ENCODE data around the gene FAM9C. TPM values are rescaled to one million over a fixed set of nuclear protein-coding genes. Genes with fewer than 3 reads are reported as not detected.

FAM9C gene
- total RNA-seq, 2 donors from 2014 or later, result not detected

DNA sequence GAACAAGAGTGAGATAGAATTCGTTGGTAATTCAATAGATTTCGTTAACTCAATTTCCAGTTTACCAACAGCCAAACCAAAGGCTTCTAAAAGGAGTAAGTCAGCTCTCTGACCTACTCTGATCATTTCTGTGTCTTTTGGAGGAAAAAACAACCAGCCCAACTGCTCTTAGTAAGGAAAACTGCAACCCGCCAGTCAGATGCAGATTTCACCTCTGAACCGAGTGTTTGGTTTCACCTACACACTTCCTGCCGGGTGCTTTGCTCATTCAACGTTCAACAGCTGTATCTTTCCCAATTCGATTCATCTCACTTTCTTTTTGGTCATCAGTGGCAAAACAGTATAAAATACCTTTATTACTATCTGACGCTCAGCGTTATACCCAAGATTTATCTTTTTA, 45.0 kb downstream of the FAM9C start:
- intact Hi-C loops (cut with DNase I), result no loop called here
- Histone ChIP-seq H3K27me3 (no peaks in the 10 kb centered on the region), H3K4me1 (peaks cover 30% of the 10 kb centered on the region), H3K27ac (peak overlapping the region; percentile 37 to 87 (median 52)), H3K36me3 (replicated peaks in 1 of 2; ENCODE audit: insufficient read depth in 1 of 2, low read depth in 2 of 2) (no peaks in the 10 kb centered on the region), H3K9me3 (no peaks in the 10 kb centered on the region), H3K4me3 (no peak overlapping the region)
- WGBS, 2 donors, result 47 to 63% methylated on average over 9 of the region's 9 CpGs
- no peak for TF ChIP-seq CTCF (IDR thresholded peaks at IDR 0.05)
- no peak for TF ChIP-seq POLR2A (IDR thresholded peaks at IDR 0.05)
- ATAC-seq (no peak), DNase-seq (no peak)

DNA sequence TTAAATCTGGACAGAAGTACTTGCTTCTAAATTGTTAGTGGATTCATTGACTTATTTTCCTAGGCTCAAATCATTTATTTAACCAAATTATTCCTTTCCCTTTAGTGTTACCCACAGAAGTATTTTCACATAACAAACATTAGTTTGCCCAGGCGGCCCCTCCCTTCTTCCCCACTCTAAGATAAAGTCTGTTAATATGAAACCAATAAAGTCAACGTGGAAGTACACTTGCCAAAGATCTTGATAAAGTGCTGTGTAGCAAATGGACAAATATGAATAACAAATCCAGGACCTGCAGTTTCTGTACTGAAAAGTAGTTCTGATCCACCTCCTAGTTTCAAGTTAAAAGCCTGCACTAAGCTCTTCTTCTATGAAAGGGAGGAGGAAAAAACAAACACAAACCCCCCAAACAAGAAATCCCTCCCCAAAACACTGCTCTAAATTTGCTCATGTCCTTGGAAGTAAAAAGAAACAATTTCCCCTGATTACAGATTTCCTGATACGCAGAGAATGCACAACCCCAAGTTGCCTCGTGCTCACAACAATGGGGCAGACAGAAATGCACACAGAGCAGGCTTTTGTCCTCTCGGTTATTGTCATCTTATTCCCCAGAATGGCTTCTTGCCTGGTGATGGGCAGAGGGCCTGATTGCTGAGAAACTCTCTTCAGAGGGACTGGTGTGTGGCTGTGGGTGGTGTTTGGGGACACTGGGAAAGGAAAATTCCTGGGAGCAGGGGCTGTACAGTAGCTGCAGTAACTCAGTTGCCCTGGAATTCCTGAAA, 46.3 kb downstream of the FAM9C start:
- H3K4me3 ChIP-seq, result no peak overlapping the region
- WGBS, 2 donors, result 6 to 17% methylated on average over 5 of the region's 5 CpGs
- ATAC-seq (peak; percentile 89), DNase-seq (peak; percentile 47 to 68 (median 53))
- H3K9me3 ChIP-seq, result no peaks in the 10 kb centered on the region
- peaks cover 36% of the 10 kb centered on the region for H3K4me1 ChIP-seq
- no peaks in the 10 kb centered on the region for H3K27me3 ChIP-seq
- TF ChIP-seq POLR2A (IDR thresholded peaks at IDR 0.05) (peak in 1 of 3 donors; percentile 18), CTCF (IDR thresholded peaks at IDR 0.05) (no peak)
- peak overlapping the region; percentile 60 to 88 (median 78) for H3K27ac ChIP-seq
- no peaks in the 10 kb centered on the region for H3K36me3 ChIP-seq (replicated peaks in 1 of 2; ENCODE audit: insufficient read depth in 1 of 2, low read depth in 2 of 2)
- intact Hi-C loops (cut with DNase I), result no loop called here

- H3K27ac ChIP-seq, result peak overlapping the region; percentile 37 to 88 (median 74)
- intact Hi-C loops (cut with DNase I), result no loop called here
- 9 to 45% methylated on average over 2 to 3 of the region's 3 CpGs for WGBS, 2 donors
- DNase-seq, result no peak
- H3K9me3 ChIP-seq, result no peaks in the 10 kb centered on the region
- peaks cover 47% of the 10 kb centered on the region for H3K4me1 ChIP-seq
- no peak for ATAC-seq
- no peaks in the 10 kb centered on the region for H3K27me3 ChIP-seq
- H3K36me3 ChIP-seq (replicated peaks in 1 of 2; ENCODE audit: insufficient read depth in 1 of 2, low read depth in 2 of 2), result no peaks in the 10 kb centered on the region
- H3K4me3 ChIP-seq, result no peak overlapping the region
- TF ChIP-seq POLR2A (IDR thresholded peaks at IDR 0.05), result no peak
- no peak for TF ChIP-seq CTCF (IDR thresholded peaks at IDR 0.05)
These were observed 47.4 kb downstream of the FAM9C start for GRCh38 chrX:12996934-12997435.

GRCh38 chrX:12994321-12994720, 50.1 kb downstream of the FAM9C start:
- peaks cover 55% of the 10 kb centered on the region for H3K4me1 ChIP-seq
- TF ChIP-seq POLR2A (IDR thresholded peaks at IDR 0.05) (peak in 1 of 3 donors; percentile 8), CTCF (IDR thresholded peaks at IDR 0.05) (no peak)
- peak overlapping the region; percentile 17 to 72 (median 54) for H3K27ac ChIP-seq
- H3K4me3 ChIP-seq, result no peak overlapping the region
- 16% methylated on average over 4 of the region's 4 CpGs for WGBS, 2 donors
- no peak for DNase-seq
- no peaks in the 10 kb centered on the region for H3K9me3 ChIP-seq
- no peaks in the 10 kb centered on the region for H3K27me3 ChIP-seq
- peak; percentile 73 for ATAC-seq
- no peaks in the 10 kb centered on the region for H3K36me3 ChIP-seq (replicated peaks in 1 of 2; ENCODE audit: insufficient read depth in 1 of 2, low read depth in 2 of 2)
- intact Hi-C loops (cut with DNase I), result no loop called here

Measured in body of pancreas (tissue), 4 donors.